NT2/D1 (cell line): ENCODE results near the gene SRGAP2B.
"Not testable (repeated sequence)": the region's sequence is repeated elsewhere in the genome, so short reads cannot be mapped to it uniquely, and the experiment has no call there.

Experiments
- SUZ12 ChIP-seq: IDR thresholded peaks from 2 replicates; pipeline ENCODE4 v1.6.1; 2011; ENCODE audit not compliant: insufficient read length, insufficient read depth; ENCODE audit errors: extremely low read depth
- YY1 ChIP-seq: IDR thresholded peaks from 2 replicates; pipeline ENCODE4 v1.6.1; 2011; ENCODE audit not compliant: insufficient read length, insufficient read depth

- not testable (repeated sequence) for TF ChIP-seq YY1, SUZ12
These were observed 115.0 kb downstream of the SRGAP2B start for GRCh38 chr1:144979960-144980595.
